ENCODE results near the gene MLLT3.

Gene MLLT3

DNA sequence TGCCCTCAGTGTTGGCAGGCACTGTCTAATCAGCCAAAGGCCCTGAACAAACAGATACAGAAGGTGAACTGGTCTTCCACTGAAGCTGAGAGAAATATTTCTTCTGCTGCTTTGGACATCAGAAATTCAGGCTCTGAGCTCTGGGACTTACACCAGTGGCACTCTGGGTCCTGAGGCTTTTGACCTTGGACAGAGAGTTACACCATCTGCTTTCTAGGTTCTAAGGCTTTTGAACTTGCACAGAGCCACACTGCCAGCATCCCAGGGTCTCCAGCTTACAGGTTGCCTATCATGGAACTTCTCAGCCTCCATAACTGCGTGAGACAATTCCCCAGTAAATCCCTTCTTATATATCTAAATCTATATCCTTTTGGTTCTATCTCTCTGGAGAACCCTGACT lies 326.7 kb downstream of the MLLT3 start:
- Histone ChIP-seq H4K20me1 (ENCODE audit: insufficient read depth, low read length, poor library complexity, severe bottlenecking) (no peaks in the 10 kb centered on the region), H2AFZ (ENCODE audit: low read length) (no peak overlapping the region), H3F3A (ENCODE audit: low read depth) (no peaks in the 10 kb centered on the region), H3K4me3 (ENCODE audit: low read length, poor library complexity, severe bottlenecking) (no peak overlapping the region), H3K9ac (ENCODE audit: low read depth, low read length, poor library complexity, severe bottlenecking) (no peak overlapping the region), H3K4me2 (ENCODE audit: low read depth, low read length, poor library complexity, severe bottlenecking) (no peak overlapping the region), H3K36me3 (ENCODE audit: insufficient read depth, low read length) (no peaks in the 10 kb centered on the region), H3K4me1 (ENCODE audit: insufficient read depth, low read length, poor library complexity, severe bottlenecking) (no peaks in the 10 kb centered on the region), H3K9me3 (ENCODE audit: insufficient read depth, low read depth, low read length) (no peaks in the 10 kb centered on the region), H3K79me2 (ENCODE audit: insufficient read depth, low read length) (no peaks in the 10 kb centered on the region), H3K9me2 (replicated peaks; ENCODE audit: low read depth, low read length) (no peaks in the 10 kb centered on the region), H3K27me3 (ENCODE audit: insufficient read depth, low read length, poor library complexity, severe bottlenecking) (no peaks in the 10 kb centered on the region)
- TF ChIP-seq, protein P1, sequence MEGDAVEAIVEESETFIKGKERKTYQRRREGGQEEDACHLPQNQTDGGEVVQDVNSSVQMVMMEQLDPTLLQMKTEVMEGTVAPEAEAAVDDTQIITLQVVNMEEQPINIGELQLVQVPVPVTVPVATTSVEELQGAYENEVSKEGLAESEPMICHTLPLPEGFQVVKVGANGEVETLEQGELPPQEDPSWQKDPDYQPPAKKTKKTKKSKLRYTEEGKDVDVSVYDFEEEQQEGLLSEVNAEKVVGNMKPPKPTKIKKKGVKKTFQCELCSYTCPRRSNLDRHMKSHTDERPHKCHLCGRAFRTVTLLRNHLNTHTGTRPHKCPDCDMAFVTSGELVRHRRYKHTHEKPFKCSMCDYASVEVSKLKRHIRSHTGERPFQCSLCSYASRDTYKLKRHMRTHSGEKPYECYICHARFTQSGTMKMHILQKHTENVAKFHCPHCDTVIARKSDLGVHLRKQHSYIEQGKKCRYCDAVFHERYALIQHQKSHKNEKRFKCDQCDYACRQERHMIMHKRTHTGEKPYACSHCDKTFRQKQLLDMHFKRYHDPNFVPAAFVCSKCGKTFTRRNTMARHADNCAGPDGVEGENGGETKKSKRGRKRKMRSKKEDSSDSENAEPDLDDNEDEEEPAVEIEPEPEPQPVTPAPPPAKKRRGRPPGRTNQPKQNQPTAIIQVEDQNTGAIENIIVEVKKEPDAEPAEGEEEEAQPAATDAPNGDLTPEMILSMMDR (conservative IDR thresholded peaks at IDR 0.05; ENCODE audit: low read length): no peak
- no peak for TF ChIP-seq EZH2phosphoT487 (IDR thresholded peaks at IDR 0.05; ENCODE audit: borderline replicate concordance)

DNA sequence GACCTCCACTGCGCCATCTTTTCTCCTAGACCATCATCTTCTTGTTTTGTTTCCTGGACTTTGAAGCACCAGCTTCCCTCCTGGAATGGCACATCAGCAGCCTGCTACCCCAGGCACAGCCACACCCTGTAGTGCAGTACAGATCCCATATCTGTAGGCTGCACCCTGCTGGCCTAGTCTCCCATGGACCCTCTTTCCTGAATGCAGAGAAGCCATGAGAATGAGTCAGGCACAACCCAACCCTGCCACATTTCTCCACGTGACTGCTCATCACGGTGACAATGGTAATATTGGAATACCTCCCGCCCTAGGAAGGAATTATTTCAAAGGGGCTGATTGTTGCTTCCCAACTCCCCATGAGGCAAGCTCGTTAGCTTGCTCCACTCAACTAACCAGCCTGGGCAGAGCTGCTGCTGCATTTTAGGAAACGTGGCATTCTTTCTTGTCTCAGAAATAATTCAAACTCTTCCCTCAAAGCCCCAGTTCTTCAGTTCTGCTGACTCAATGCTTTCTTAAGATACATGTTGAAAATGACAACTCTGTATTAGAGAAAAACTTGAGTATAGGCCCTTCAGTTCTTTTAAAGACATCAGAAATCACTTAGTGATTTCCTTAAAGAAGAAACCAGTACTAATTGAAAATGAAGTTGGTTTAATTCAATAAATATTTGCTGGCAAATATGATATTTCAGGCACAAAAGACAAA lies 328.1 kb downstream of the MLLT3 start:
- Histone ChIP-seq H2AFZ (ENCODE audit: low read length) (no peak overlapping the region), H3K4me1 (ENCODE audit: insufficient read depth, low read length, poor library complexity, severe bottlenecking) (no peaks in the 10 kb centered on the region), H3K9ac (ENCODE audit: low read depth, low read length, poor library complexity, severe bottlenecking) (no peak overlapping the region), H3K36me3 (ENCODE audit: insufficient read depth, low read length) (no peaks in the 10 kb centered on the region), H4K20me1 (ENCODE audit: insufficient read depth, low read length, poor library complexity, severe bottlenecking) (no peaks in the 10 kb centered on the region), H3K9me2 (replicated peaks; ENCODE audit: low read depth, low read length) (no peaks in the 10 kb centered on the region), H3K4me3 (ENCODE audit: low read length, poor library complexity, severe bottlenecking) (no peak overlapping the region), H3F3A (ENCODE audit: low read depth) (no peaks in the 10 kb centered on the region), H3K4me2 (ENCODE audit: low read depth, low read length, poor library complexity, severe bottlenecking) (no peak overlapping the region), H3K9me3 (ENCODE audit: insufficient read depth, low read depth, low read length) (no peaks in the 10 kb centered on the region), H3K79me2 (ENCODE audit: insufficient read depth, low read length) (no peaks in the 10 kb centered on the region), H3K27me3 (ENCODE audit: insufficient read depth, low read length, poor library complexity, severe bottlenecking) (no peaks in the 10 kb centered on the region)
- TF ChIP-seq, protein P1 (conservative IDR thresholded peaks at IDR 0.05; ENCODE audit: low read length): no peak
- TF ChIP-seq EZH2phosphoT487 (IDR thresholded peaks at IDR 0.05; ENCODE audit: borderline replicate concordance): no peak

DNA sequence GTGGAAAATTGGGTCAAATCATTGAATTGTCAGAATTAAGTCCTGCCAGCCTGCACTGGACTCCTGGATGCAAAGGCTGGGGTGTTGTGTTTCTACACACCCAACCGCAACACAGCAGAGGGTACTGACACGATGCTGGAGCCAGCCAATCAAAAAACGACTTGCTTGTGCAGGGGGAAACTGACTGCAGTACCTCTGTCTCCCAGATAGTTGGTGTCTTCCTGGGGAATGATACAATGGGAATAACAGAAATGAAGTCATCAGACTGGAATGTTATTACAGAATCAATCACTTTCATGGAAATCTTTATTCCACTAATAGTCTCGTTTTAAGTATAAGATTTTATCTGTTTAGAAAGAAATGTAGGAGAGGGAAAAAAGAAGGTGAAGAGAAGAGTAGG lies 330.3 kb downstream of the MLLT3 start:
- Histone ChIP-seq H3K4me3 (ENCODE audit: low read length, poor library complexity, severe bottlenecking) (no peak overlapping the region), H3K27me3 (ENCODE audit: insufficient read depth, low read length, poor library complexity, severe bottlenecking) (no peaks in the 10 kb centered on the region), H3K4me1 (ENCODE audit: insufficient read depth, low read length, poor library complexity, severe bottlenecking) (peaks cover 8% of the 10 kb centered on the region), H3K9ac (ENCODE audit: low read depth, low read length, poor library complexity, severe bottlenecking) (no peak overlapping the region), H4K20me1 (ENCODE audit: insufficient read depth, low read length, poor library complexity, severe bottlenecking) (no peaks in the 10 kb centered on the region), H2AFZ (ENCODE audit: low read length) (no peak overlapping the region), H3K36me3 (ENCODE audit: insufficient read depth, low read length) (no peaks in the 10 kb centered on the region), H3K79me2 (ENCODE audit: insufficient read depth, low read length) (no peaks in the 10 kb centered on the region), H3K9me3 (ENCODE audit: insufficient read depth, low read depth, low read length) (no peaks in the 10 kb centered on the region), H3K9me2 (replicated peaks; ENCODE audit: low read depth, low read length) (no peaks in the 10 kb centered on the region), H3F3A (ENCODE audit: low read depth) (no peaks in the 10 kb centered on the region), H3K4me2 (ENCODE audit: low read depth, low read length, poor library complexity, severe bottlenecking) (no peak overlapping the region)
- TF ChIP-seq, protein P1 (conservative IDR thresholded peaks at IDR 0.05; ENCODE audit: low read length): no peak
- no peak for TF ChIP-seq EZH2phosphoT487 (IDR thresholded peaks at IDR 0.05; ENCODE audit: borderline replicate concordance)

Data from Loucy (cell line).